A549 (cell line): ENCODE results near the gene SH3PXD2A. TPM values are rescaled to one million over a fixed set of nuclear protein-coding genes. Genes with fewer than 3 reads are reported as not detected.

ENCODE experiments used
- ATAC-seq, 2 experiments: fragments of 200-7000 bp in 1 of 2; fragments of >200 bp in 1 of 2; cut with Nextera tagmentation in 1 of 2; cut with Tn5 transposase in 1 of 2; 3 replicates each; pipeline versions ENCODE4 v1.8.0 to v1.9.1; 2018 to 2020; ENCODE audit warnings: mild to moderate bottlenecking in 1 of 2, moderate library complexity in 1 of 2
- CTCF ChIA-PET: fragments of 300-600 bp; sonication (Branson Sonifier 250); formaldehyde crosslinking; extraction: SDS; loops from one replicate; lab custom pipeline; 2021; ENCODE audit warnings: antibody characterized with exemption, inconsistent platforms; lab: Yijun Ruan, JAX
- POLR2A ChIA-PET: fragments of 350-600 bp; formaldehyde crosslinking; extraction: SDS; loops from one replicate; lab custom pipeline; 2021; ENCODE audit warnings: antibody characterized with exemption, inconsistent platforms; lab: Yijun Ruan, JAX
- DNase-seq, 2 experiments: peaks; one replicate each; pipeline versions ENCODE4 v3.0.0 to v3.0.0-alpha.2; 2011 to 2016; ENCODE audit warnings: low read depth in 1 of 2, low spot score in 1 of 2
- FAIRE-seq: peaks from 2 replicates; lab custom pipeline; 2011; peaks lifted over from hg19 to GRCh38; lab: Jason Lieb, UNC
- H3K27ac ChIP-seq, 2 experiments: fragments of >200 bp; sonication (Bioruptor Twin); formaldehyde crosslinking; 3 replicates each; pipeline ENCODE4 v1.5.1; 2016 to 2017
- H3K4me1 ChIP-seq: fragments of >200 bp; sonication (Bioruptor Twin); formaldehyde crosslinking; 3 replicates; pipeline ENCODE4 v1.6.1; 2016
- H3K4me2 ChIP-seq: fragments of >200 bp; sonication (Bioruptor Twin); formaldehyde crosslinking; 3 replicates; pipeline ENCODE4 v1.6.1; 2016
- H3K4me3 ChIP-seq: fragments of >200 bp; sonication (Bioruptor Twin); formaldehyde crosslinking; 3 replicates; pipeline ENCODE4 v1.5.1; 2016
- H3K9me3 ChIP-seq: fragments of >200 bp; sonication (Bioruptor Twin); formaldehyde crosslinking; 3 replicates; pipeline ENCODE4 v1.6.1; 2016
- BHLHE40 ChIP-seq: IDR thresholded peaks from 2 replicates; pipeline ENCODE4 v1.6.1; 2012; ENCODE audit warnings: low read depth, low read length, inconsistent platforms
- CHD2 ChIP-seq: fragments of 150-350 bp; IDR thresholded peaks from 2 replicates; pipeline ENCODE4 v1.6.1; 2014; ENCODE audit warnings: low read length; ENCODE audit not compliant: partially characterized antibody
- E2F6 ChIP-seq: IDR thresholded peaks from 2 replicates; pipeline ENCODE4 v1.6.1; 2012; ENCODE audit warnings: low read depth, borderline replicate concordance
- EP300 ChIP-seq, 2 experiments: fragments of >200 bp; sonication (Bioruptor Twin); formaldehyde crosslinking; IDR thresholded peaks; 2 replicates in 1 of 2; 3 replicates in 1 of 2; pipeline ENCODE4 v1.6.1; 2016 to 2017
- FOSL2 ChIP-seq, 2 experiments: fragments of 450-650 bp in 1 of 2; fragments of >200 bp in 1 of 2; sonication (Bioruptor Twin) in 1 of 2; formaldehyde crosslinking; IDR thresholded peaks; 2 replicates each; pipeline versions ENCODE4 v1.5.0 to v1.6.1; 2016 to 2020; ENCODE audit warnings: mild to moderate bottlenecking in 1 of 2, moderate library complexity in 1 of 2
- GATA3 ChIP-seq: IDR thresholded peaks from 2 replicates; pipeline ENCODE4 v1.6.1; 2012; ENCODE audit warnings: borderline replicate concordance
- HDAC2 ChIP-seq: fragments of 200-600 bp; sonication (generic); IDR thresholded peaks from 2 replicates; pipeline ENCODE4 v1.6.1; 2016
- HEYL ChIP-seq: fragments of 250-450 bp; sonication (Bioruptor Pico); IDR thresholded peaks from 2 replicates; pipeline ENCODE4 v1.8.0; 2021; ENCODE audit warnings: mild to moderate bottlenecking, moderate library complexity
- HMGXB4 ChIP-seq: fragments of 250-450 bp; sonication (Bioruptor Pico); IDR thresholded peaks from 2 replicates; pipeline ENCODE4 v1.5.0; 2021; ENCODE audit warnings: mild to moderate bottlenecking, moderate library complexity, borderline replicate concordance
- HOXB5 ChIP-seq: fragments of 250-450 bp; sonication (Bioruptor Pico); IDR thresholded peaks from 2 replicates; pipeline ENCODE4 v1.5.0; 2020; ENCODE audit warnings: mild to moderate bottlenecking, moderate library complexity
- PHF8 ChIP-seq: fragments of 200-600 bp; sonication (generic); IDR thresholded peaks from 2 replicates; pipeline ENCODE4 v1.6.1; 2016; ENCODE audit warnings: low read depth, mild to moderate bottlenecking, antibody characterized with exemption, moderate library complexity, borderline replicate concordance
- POLR2AphosphoS2 ChIP-seq: conservative IDR thresholded peaks from 2 replicates; pipeline ENCODE4 v1.6.1; 2012; ENCODE audit warnings: low read length, improper control_type of control experiment, inconsistent platforms
- RARB ChIP-seq: fragments of 250-450 bp; sonication (Bioruptor Pico); IDR thresholded peaks from 2 replicates; pipeline ENCODE4 v1.8.0; 2021; ENCODE audit warnings: mild to moderate bottlenecking, moderate library complexity
- RNF2 ChIP-seq: fragments of 200-600 bp; sonication (generic); IDR thresholded peaks from 2 replicates; pipeline ENCODE4 v1.6.1; 2016; ENCODE audit warnings: low read depth, mild to moderate bottlenecking, antibody characterized with exemption, moderate library complexity, borderline replicate concordance
- ZC3H11A ChIP-seq: fragments of 450-650 bp; IDR thresholded peaks from 2 replicates; pipeline ENCODE4 v1.6.1; 2014; ENCODE audit warnings: antibody characterized with exemption, mild to moderate bottlenecking
- ZFP36 ChIP-seq: fragments of 450-650 bp; IDR thresholded peaks from 2 replicates; pipeline ENCODE4 v1.6.1; 2014; ENCODE audit warnings: borderline replicate concordance; ENCODE audit not compliant: partially characterized antibody
- ZSCAN20 ChIP-seq: fragments of 250-450 bp; sonication (Bioruptor Pico); IDR thresholded peaks from 2 replicates; pipeline ENCODE4 v1.8.0; 2022; ENCODE audit warnings: mild to moderate bottlenecking, moderate library complexity
- WGBS: methylation state at CpG from one replicate; pipeline ENCODE4 v1.1.6; 2017; ENCODE audit errors: missing lambda C conversion rate; 5-methylcytosine and 5-hydroxymethylcytosine counted together
- polyA plus RNA-seq, 4 experiments: library from polyadenylated mRNA; depleted of rRNA in 3 of 4; stranded (reverse); fragments of >200 nt; fragmentation: RNase III in 1 of 4; extraction: RNeasy Plus Mini Kit Qiagen cat#74134 plus additional on column Dnase treatment in 1 of 4; gene quantifications; 2 replicates in 3 of 4; 3 replicates in 1 of 4; pipeline ENCODE4 v1.2.3, GENCODE V29; 2011 to 2017

The SH3PXD2A gene
- polyA plus RNA-seq, 2 of the 4 experiments (the other 2 are of a cell fraction): 2.4 to 3.9 TPM

- no peak for FAIRE-seq
- DNase-seq: no peak
- Histone ChIP-seq H3K4me2 (no peak overlapping the region), H3K9me3 (peaks cover 8% of the 10 kb centered on the region; the same call in 2 of the 3 replicates), H3K27ac (no peak overlapping the region), H3K4me3 (no peak overlapping the region), H3K4me1 (no peaks in the 10 kb centered on the region)
- no peak for ATAC-seq
- ChIA-PET POLR2A (no interaction called here), CTCF (interaction anchor here (0.9 to 2.1 kb wide), 2 partner anchors 25 to 56 kb away, joined by 3 to 6 read pairs; no protein-coding TSS in a partner anchor)
- 88% methylated on average over 35 of the region's 48 CpGs for WGBS
- no peak for TF ChIP-seq ZSCAN20 (CRISPR knock-in tag)
- TF ChIP-seq POLR2AphosphoS2: no peak
- TF ChIP-seq HOXB5 (CRISPR knock-in tag): no peak
- no peak for TF ChIP-seq ZC3H11A
- TF ChIP-seq RARB (CRISPR knock-in tag): no peak
- TF ChIP-seq ZFP36: no peak
- TF ChIP-seq CHD2: no peak
- TF ChIP-seq BHLHE40: no peak
- TF ChIP-seq HDAC2: no peak
Observed at GRCh38 chr10:103661198-103661950, 194.0 kb downstream of the SH3PXD2A start.

- Histone ChIP-seq H3K4me2 (no peak overlapping the region), H3K9me3 (peaks cover 8% of the 10 kb centered on the region; the same call in 2 of the 3 replicates), H3K27ac (no peak overlapping the region), H3K4me3 (no peak overlapping the region), H3K4me1 (no peaks in the 10 kb centered on the region)
- POLR2A ChIA-PET: no interaction called here
- no peak for FAIRE-seq
- no peak for DNase-seq
- CTCF ChIA-PET: interaction anchor here (2.1 kb wide), 1 partner anchor 55 kb away, joined by 6 read pairs; no protein-coding TSS in a partner anchor
- no peak; a peak in 2 of 6 replicates for ATAC-seq
- 87% methylated on average over 37 of the region's 42 CpGs for WGBS
- no peak for TF ChIP-seq FOSL2 (IDR thresholded peaks at IDR 0.05)
- no peak for TF ChIP-seq FOSL2 (CRISPR knock-in tag; IDR thresholded peaks at IDR 0.05)
- TF ChIP-seq HDAC2: no peak
- TF ChIP-seq POLR2AphosphoS2: no peak
- no peak for TF ChIP-seq EP300 (IDR thresholded peaks at IDR 0.05)
- no peak for TF ChIP-seq PHF8
- TF ChIP-seq GATA3: no peak
- no peak for TF ChIP-seq HEYL (CRISPR knock-in tag)
- no peak for TF ChIP-seq E2F6
- no peak for TF ChIP-seq RNF2
- TF ChIP-seq, all 56 proteins: peak for 0
Observed at GRCh38 chr10:103660364-103661197, 194.8 kb downstream of the SH3PXD2A start.

GRCh38 chr10:103659674-103660363 is 195.6 kb downstream of the SH3PXD2A start:
- no peak overlapping the region for H3K4me2 ChIP-seq
- WGBS: 72% methylated on average over 8 of the region's 11 CpGs
- no peak for FAIRE-seq
- TF ChIP-seq HMGXB4 (CRISPR knock-in tag) (no peak), ZFP36 (peak; percentile 69)
- TF ChIP-seq, all 56 proteins: peak for 1
- H3K4me3 ChIP-seq: no peak overlapping the region
- DNase-seq: no peak
- CTCF ChIA-PET: interaction anchor here (1.4 to 2.1 kb wide), 4 partner anchors 10 to 67 kb away, joined by 5 to 6 read pairs (median 6); no protein-coding TSS in a partner anchor
- peaks cover 8% of the 10 kb centered on the region; the same call in 2 of the 3 replicates for H3K9me3 ChIP-seq
- no peak overlapping the region for H3K27ac ChIP-seq
- POLR2A ChIA-PET: no interaction called here
- H3K4me1 ChIP-seq: no peaks in the 10 kb centered on the region
- ATAC-seq: peak; percentile 25 to 30; a peak in 3 of 6 replicates
